Transverse colon (tissue), 4 donors: Measurements from ENCODE around the gene ATP1B4. TPM values are rescaled to one million over a fixed set of nuclear protein-coding genes. Genes with fewer than 3 reads are reported as not detected.

ENCODE experiments used
- DNase-seq: peaks from one replicate; pipeline ENCODE4 v3.0.0-alpha.2; 2019
- H3K27ac ChIP-seq, 4 donors: fragments of 200-600 bp; sonication (generic); 2 replicates each; pipeline ENCODE4 v1.5.1; 2016 to 2018; ENCODE audit warnings: inconsistent platforms in 4 of 4
- H3K27me3 ChIP-seq: fragments of 200-600 bp; sonication (generic); 2 replicates; pipeline ENCODE4 v1.5.1; 2017; ENCODE audit warnings: inconsistent platforms
- H3K36me3 ChIP-seq, 4 donors: fragments of 200-600 bp; sonication (generic); 2 replicates each; pipeline ENCODE4 v1.5.1; 2017 to 2019; ENCODE audit warnings: inconsistent platforms in 4 of 4
- H3K4me1 ChIP-seq, 4 donors: fragments of 200-600 bp; sonication (generic); 2 replicates each; pipeline ENCODE4 v1.5.1; 2017 to 2020; ENCODE audit warnings: inconsistent platforms in 4 of 4
- H3K4me3 ChIP-seq, 4 donors: fragments of 200-600 bp; sonication (generic); 1 replicate in 1 of 4; 2 replicates in 3 of 4; pipeline versions ENCODE4 v1.5.1 to v1.6.1; 2017 to 2019; ENCODE audit warnings: inconsistent platforms in 4 of 4
- H3K9me3 ChIP-seq, 2 donors: fragments of 200-600 bp; sonication (generic); 2 replicates each; pipeline ENCODE4 v1.5.1; 2017 to 2019; ENCODE audit warnings: inconsistent platforms in 2 of 2
- CTCF ChIP-seq, 5 experiments: fragments of 200-600 bp in 3 of 5; fragments of 450-650 bp in 2 of 5; sonication (generic) in 3 of 5; IDR thresholded peaks; 1 replicate in 2 of 5; 2 replicates in 3 of 5; pipeline ENCODE4 v1.5.1; 2016 to 2017; ENCODE audit warnings: antibody characterized with exemption in 5 of 5, inconsistent platforms in 3 of 5, mild to moderate bottlenecking in 2 of 5, moderate library complexity in 1 of 5
- EP300 ChIP-seq: sonication (generic); formaldehyde crosslinking; IDR thresholded peaks from one replicate; pipeline ENCODE4 v1.6.1; 2017; ENCODE audit warnings: antibody characterized with exemption, low read depth
- POLR2A ChIP-seq: fragments of 450-650 bp; IDR thresholded peaks from one replicate; pipeline ENCODE4 v1.6.1; 2016; ENCODE audit warnings: antibody characterized with exemption, mild to moderate bottlenecking, moderate library complexity
- POLR2AphosphoS5 ChIP-seq, 3 donors: sonication (generic); formaldehyde crosslinking; IDR thresholded peaks; one replicate each; pipeline ENCODE4 v1.6.1; 2016; ENCODE audit warnings: antibody characterized with exemption in 3 of 3
- WGBS, 2 donors: methylation state at CpG; one replicate each; pipeline ENCODE4 v1.1.5; 2018; ENCODE audit warnings: low coverage in 1 of 2; 5-methylcytosine and 5-hydroxymethylcytosine counted together
- in situ Hi-C, 4 donors: fragments of 200-750 bp; cut with MboI; loops; one replicate each; pipeline versions ENCODE4 v1.15.0 to v1.15.1; 2017; ENCODE audit warnings: low sequenced_read_pairs in 3 of 4, low pct_ligation_motif_present in 1 of 4, low pct_unique_long_range_greater_than_20kb in 1 of 4
- intact Hi-C: fragments of 100-400 bp; cut with DNase I; formaldehyde crosslinking; loops from one replicate; pipeline ENCODE4 v1.15.1; 2023; ENCODE audit warnings: low total_unique reads
- total RNA-seq, 4 donors: library from RNA; depleted of rRNA; stranded (reverse); fragments of >200 nt; gene quantifications; one replicate each; pipeline ENCODE4 v1.1.0, GENCODE V29; 2016

ATP1B4 gene
- total RNA-seq, 4 donors from 2014 or later: not detected

- no peaks in the 10 kb centered on the region for H3K27me3 ChIP-seq
- intact Hi-C loops (no loop called here), in situ Hi-C loops (no loop called here)
- no peak overlapping the region for H3K27ac ChIP-seq
- no peak overlapping the region for H3K4me3 ChIP-seq
- no peaks in the 10 kb centered on the region for H3K36me3 ChIP-seq
- DNase-seq: no peak
- H3K9me3 ChIP-seq: no peaks in the 10 kb centered on the region
- no peaks in the 10 kb centered on the region for H3K4me1 ChIP-seq
- WGBS, 2 donors: 67 to 75% methylated on average over 1 to 3 of the region's 3 CpGs
- TF ChIP-seq POLR2AphosphoS5 (IDR thresholded peaks at IDR 0.05) (no peak), CTCF (IDR thresholded peaks at IDR 0.05) (no peak), EP300 (no peak), POLR2A (no peak)
Measured at GRCh38 chrX:120377179-120377578, 15.3 kb downstream of the ATP1B4 start.

- no peaks in the 10 kb centered on the region for H3K27me3 ChIP-seq
- no peak overlapping the region for H3K27ac ChIP-seq
- in situ Hi-C loops (no loop called here), intact Hi-C loops (no loop called here)
- H3K4me3 ChIP-seq: no peak overlapping the region
- no peaks in the 10 kb centered on the region for H3K4me1 ChIP-seq
- 83% methylated on average over 1 of the region's 1 CpG; no CpG with 5 or more reads in 1 of the 2 donors for WGBS, 2 donors
- TF ChIP-seq POLR2A (no peak), CTCF (IDR thresholded peaks at IDR 0.05) (no peak), POLR2AphosphoS5 (IDR thresholded peaks at IDR 0.05) (no peak), EP300 (no peak)
- no peaks in the 10 kb centered on the region for H3K36me3 ChIP-seq
- no peaks in the 10 kb centered on the region for H3K9me3 ChIP-seq
- no peak for DNase-seq
Measured at GRCh38 chrX:120377715-120378114, 15.8 kb downstream of the ATP1B4 start.

- Histone ChIP-seq H3K4me1 (no peaks in the 10 kb centered on the region), H3K36me3 (no peaks in the 10 kb centered on the region), H3K4me3 (no peak overlapping the region), H3K27me3 (no peaks in the 10 kb centered on the region), H3K9me3 (no peaks in the 10 kb centered on the region), H3K27ac (no peak overlapping the region)
- in situ Hi-C loops: no loop called here
- no peak for DNase-seq
- intact Hi-C loops: no loop called here
- TF ChIP-seq EP300: no peak
- TF ChIP-seq CTCF (IDR thresholded peaks at IDR 0.05): no peak
- no peak for TF ChIP-seq POLR2AphosphoS5 (IDR thresholded peaks at IDR 0.05)
- no peak for TF ChIP-seq POLR2A
- 91% methylated on average over 5 of the region's 5 CpGs; no CpG with 5 or more reads in 1 of the 2 donors for WGBS, 2 donors
Measured at GRCh38 chrX:120378570-120378969, 16.7 kb downstream of the ATP1B4 start.

DNA sequence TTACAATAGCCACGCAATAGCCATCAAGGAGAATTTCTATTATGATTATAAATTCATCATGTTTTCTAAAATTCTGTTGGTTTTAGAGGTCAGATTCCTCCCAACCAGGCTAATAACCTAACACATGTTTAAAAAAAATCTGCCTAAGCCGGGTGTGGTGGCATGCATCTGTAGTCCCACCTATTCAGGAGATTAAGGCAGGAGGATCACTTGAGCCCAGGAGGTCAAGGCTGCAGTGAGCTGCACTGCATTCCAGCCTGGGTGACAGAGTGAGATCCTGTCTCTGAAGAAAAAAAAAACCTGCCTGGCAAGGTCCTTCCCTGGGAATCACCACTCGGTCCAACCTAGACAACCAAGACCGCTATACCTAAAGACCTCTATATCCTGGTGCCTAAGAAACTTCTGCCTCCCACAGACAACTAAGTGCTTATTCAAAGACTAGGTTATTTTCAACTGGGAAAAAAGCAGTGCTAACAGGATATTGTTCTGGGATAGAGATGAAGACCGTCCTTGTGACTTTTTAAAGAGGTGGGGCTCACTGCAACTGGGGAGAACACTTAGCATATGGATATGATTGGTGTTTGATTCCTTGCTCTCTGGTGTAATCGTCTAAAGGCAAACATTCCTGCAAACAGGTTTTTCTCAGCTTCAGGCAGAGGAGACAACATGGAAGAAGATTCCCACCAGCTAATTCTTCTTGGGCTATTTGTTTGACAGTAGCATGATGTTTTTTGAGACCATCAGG, 18.2 kb downstream of the ATP1B4 start:
- H3K9me3 ChIP-seq: no peaks in the 10 kb centered on the region
- DNase-seq: no peak
- H3K36me3 ChIP-seq: no peaks in the 10 kb centered on the region
- intact Hi-C loops (no loop called here), in situ Hi-C loops (no loop called here)
- H3K4me1 ChIP-seq: no peaks in the 10 kb centered on the region
- no peaks in the 10 kb centered on the region for H3K27me3 ChIP-seq
- no peak overlapping the region for H3K4me3 ChIP-seq
- no peak overlapping the region for H3K27ac ChIP-seq
- no peak for TF ChIP-seq POLR2AphosphoS5 (IDR thresholded peaks at IDR 0.05)
- TF ChIP-seq EP300: no peak
- TF ChIP-seq POLR2A: no peak
- TF ChIP-seq CTCF (IDR thresholded peaks at IDR 0.05): no peak
- 60 to 68% methylated on average over 2 to 6 of the region's 6 CpGs for WGBS, 2 donors
